ENCODE results near the gene MYO7B. TPM values are rescaled to one million over a fixed set of nuclear protein-coding genes. Genes with fewer than 3 reads are reported as not detected.
"Not testable (repeated sequence)": the region's sequence is repeated elsewhere in the genome, so short reads cannot be mapped to it uniquely, and the experiment has no call there.

The MYO7B gene
- total RNA-seq, 1 donor from 2014 or later: 0.62 TPM

GRCh38 chr2:127567351-127567854 lies 31.9 kb downstream of the MYO7B start:
- ATAC-seq (no peak), DNase-seq (ENCODE audit: low spot score) (no peak)
- intact Hi-C loops (cut with DNase I): no loop called here

- intact Hi-C loops (cut with DNase I): no loop called here
- no peak for DNase-seq (ENCODE audit: low spot score)
- no peak for ATAC-seq
Observed at GRCh38 chr2:127568128-127568527, 32.6 kb downstream of the MYO7B start.

GRCh38 chr2:127569666-127570065 lies 34.2 kb downstream of the MYO7B start:
- intact Hi-C loops (cut with DNase I): no loop called here
- DNase-seq (ENCODE audit: low spot score) (no peak), ATAC-seq (no peak)

- no peak for DNase-seq (ENCODE audit: low spot score)
- intact Hi-C loops (cut with DNase I): no loop called here
- peak; percentile 87 for ATAC-seq
Observed at GRCh38 chr2:127570282-127571250, 35.1 kb downstream of the MYO7B start.

GRCh38 chr2:127572352-127572751 lies 36.9 kb downstream of the MYO7B start:
- intact Hi-C loops (cut with DNase I); DNase-seq (ENCODE audit: low spot score); ATAC-seq: not testable (repeated sequence)

GRCh38 chr2:127572841-127573240 lies 37.4 kb downstream of the MYO7B start:
- ATAC-seq (no peak), DNase-seq (ENCODE audit: low spot score) (no peak)
- intact Hi-C loops (cut with DNase I): no loop called here

- DNase-seq (ENCODE audit: low spot score): no peak
- intact Hi-C loops (cut with DNase I): no loop called here
- ATAC-seq: no peak
Observed at GRCh38 chr2:127573298-127573697, 37.8 kb downstream of the MYO7B start.

GRCh38 chr2:127573771-127574170 lies 38.3 kb downstream of the MYO7B start:
- ATAC-seq: no peak
- intact Hi-C loops (cut with DNase I): no loop called here
- DNase-seq (ENCODE audit: low spot score): peak; percentile 37

GRCh38 chr2:127574656-127575055 lies 39.2 kb downstream of the MYO7B start:
- intact Hi-C loops (cut with DNase I): no loop called here
- no peak for DNase-seq (ENCODE audit: low spot score)
- ATAC-seq: no peak

- no peak for DNase-seq (ENCODE audit: low spot score)
- intact Hi-C loops (cut with DNase I): no loop called here
- ATAC-seq: no peak
Observed at GRCh38 chr2:127575185-127575765, 39.8 kb downstream of the MYO7B start.

GRCh38 chr2:127575941-127576432 lies 40.5 kb downstream of the MYO7B start:
- ATAC-seq: no peak
- intact Hi-C loops (cut with DNase I): no loop called here
- DNase-seq (ENCODE audit: low spot score): no peak

GRCh38 chr2:127576433-127577207 lies 41.1 kb downstream of the MYO7B start:
- intact Hi-C loops (cut with DNase I): no loop called here
- peak; percentile 54 for DNase-seq (ENCODE audit: low spot score)
- peak; percentile 61 for ATAC-seq

GRCh38 chr2:127577208-127577475 lies 41.7 kb downstream of the MYO7B start:
- intact Hi-C loops (cut with DNase I): no loop called here
- ATAC-seq: no peak
- no peak for DNase-seq (ENCODE audit: low spot score)

- intact Hi-C loops (cut with DNase I): no loop called here
- ATAC-seq: no peak
- DNase-seq (ENCODE audit: low spot score): peak; percentile 48
Observed at GRCh38 chr2:127577503-127577902, 42.0 kb downstream of the MYO7B start.

- ATAC-seq (no peak), DNase-seq (ENCODE audit: low spot score) (no peak)
- intact Hi-C loops (cut with DNase I): no loop called here
Observed at GRCh38 chr2:127577973-127578372, 42.5 kb downstream of the MYO7B start.

GRCh38 chr2:127578411-127578810 lies 42.9 kb downstream of the MYO7B start:
- ATAC-seq (no peak), DNase-seq (ENCODE audit: low spot score) (no peak)
- intact Hi-C loops (cut with DNase I): no loop called here

GRCh38 chr2:127579231-127579630 lies 43.7 kb downstream of the MYO7B start:
- intact Hi-C loops (cut with DNase I): no loop called here
- DNase-seq (ENCODE audit: low spot score): no peak
- no peak for ATAC-seq

GRCh38 chr2:127580167-127581049 lies 44.9 kb downstream of the MYO7B start:
- ATAC-seq: no peak
- DNase-seq (ENCODE audit: low spot score): no peak
- intact Hi-C loops (cut with DNase I): no loop called here

- no peak for DNase-seq (ENCODE audit: low spot score)
- intact Hi-C loops (cut with DNase I): no loop called here
- ATAC-seq: no peak
Observed at GRCh38 chr2:127581050-127581345, 45.5 kb downstream of the MYO7B start.
